ENCODE results near the gene BAZ2B. TPM values are rescaled to one million over a fixed set of nuclear protein-coding genes. Genes with fewer than 3 reads are reported as not detected.

The BAZ2B gene
- total RNA-seq, 1 experiment from 2014 or later: 54.9 TPM

- no peaks in the 10 kb centered on the region for H3K9me3 ChIP-seq (ENCODE audit: control insufficient read depth, low read depth, low read length)
- Mint-ChIP-seq H3K27ac (peak within 1 kb of the TSS; percentile 98 to 99 (median 99)), H3K4me3 (peak within 1 kb of the TSS; percentile 81 to 87), H3K27me3 (ENCODE audit: low read depth) (no peaks in the 10 kb centered on the region; the same call in 1 of the 2 replicates), H3K9me3 (no peaks in the 10 kb centered on the region), H3K36me3 (ENCODE audit: insufficient read depth in 1 of 3, low read depth in 3 of 3) (peaks cover 0 to 13% (median 0%) of the 10 kb centered on the region in 3 experiments; a peak in 2 of 7 replicates), H3K4me1 (peaks cover 16 to 18% of the 10 kb centered on the region in 2 experiments)
- H3K4me1 ChIP-seq (ENCODE audit: insufficient read depth, low read length): no peaks in the 10 kb centered on the region
- H2AK5ac ChIP-seq (ENCODE audit: insufficient read length, low read length): no peak within 1 kb of the TSS
- no peak within 1 kb of the TSS for H2BK12ac ChIP-seq (ENCODE audit: insufficient read length, low read depth, low read length)
- no peak within 1 kb of the TSS for H4K8ac ChIP-seq (replicated peaks; ENCODE audit: insufficient read length, low read depth, low read length)
- H4K5ac ChIP-seq (ENCODE audit: insufficient read length, low read depth, low read length): no peak within 1 kb of the TSS
- no peak within 1 kb of the TSS; the same call in 1 of the 2 replicates for H3K4ac ChIP-seq (ENCODE audit: low read depth, low read length)
- H3K79me2 ChIP-seq (ENCODE audit: insufficient read depth, low read length): no peaks in the 10 kb centered on the region
- peaks cover 8% of the 10 kb centered on the region for H3K23me2 ChIP-seq (ENCODE audit: insufficient read length, low read depth, low read length, poor library complexity, severe bottlenecking)
- no peak for TF ChIP-seq CTCF (conservative IDR thresholded peaks at IDR 0.05)
- DNase-seq: peak; percentile 74
- H3K56ac ChIP-seq (ENCODE audit: insufficient read length, low read depth, low read length): no peak within 1 kb of the TSS
- H3K14ac ChIP-seq (ENCODE audit: insufficient read depth, low read length): peak within 1 kb of the TSS; percentile 87
- no peak within 1 kb of the TSS for H2BK120ac ChIP-seq (ENCODE audit: low read depth, low read length, poor library complexity, severe bottlenecking)
- H3K79me1 ChIP-seq (ENCODE audit: insufficient read depth, low read depth, low read length, poor library complexity, severe bottlenecking): no peaks in the 10 kb centered on the region
- H3T11ph ChIP-seq (ENCODE audit: low read length): no peak within 1 kb of the TSS
- no peak within 1 kb of the TSS for H2BK20ac ChIP-seq (ENCODE audit: low read depth, low read length, poor library complexity, severe bottlenecking)
- no peak within 1 kb of the TSS for H2BK5ac ChIP-seq (ENCODE audit: insufficient read length, low read length)
- peak within 1 kb of the TSS; percentile 91 for H3K4me2 ChIP-seq (ENCODE audit: insufficient read depth, insufficient read length, low read length)
- no peaks in the 10 kb centered on the region for H4K20me1 ChIP-seq (ENCODE audit: control insufficient read depth, insufficient read depth, insufficient read length)
- H3K27ac ChIP-seq (ENCODE audit: insufficient read length, low read depth, low read length): peak within 1 kb of the TSS; percentile 90
- H3K18ac ChIP-seq (ENCODE audit: insufficient read length, low read depth, low read length): peak within 1 kb of the TSS; percentile 92
- no peaks in the 10 kb centered on the region for H3K27me3 ChIP-seq (ENCODE audit: insufficient read depth, low read length)
- no peak within 1 kb of the TSS for H4K91ac ChIP-seq (ENCODE audit: insufficient read length, low read depth, low read length)
- H3K9ac ChIP-seq (ENCODE audit: extremely low read depth, insufficient read length, low read length): peak within 1 kb of the TSS; percentile 94
- H2AFZ ChIP-seq (ENCODE audit: low read length): peak within 1 kb of the TSS; percentile 87
- WGBS (ENCODE audit: extremely low coverage, insufficient read length, low lambda C conversion rate): no CpG with 5 or more reads among the region's 64 CpGs
- H3K23ac ChIP-seq (ENCODE audit: insufficient read length, low read depth, low read length): no peak within 1 kb of the TSS
- H2BK15ac ChIP-seq (ENCODE audit: low read depth, low read length): no peak within 1 kb of the TSS
Measured at GRCh38 chr2:159285929-159286708, 330.2 kb downstream of the BAZ2B start, which contains the start of gene WDSUB1. TSS of gene WDSUB1 (minus strand) at chr2:159286703. CDS start at chr2:159283069, 3,634 bp downstream.

Data from H9 (cell line).